Upper lobe of left lung (tissue), 4 donors: ENCODE results near the gene RIT2.

ENCODE experiments used
- POLR2A ChIP-seq, 4 donors: fragments of 450-650 bp; IDR thresholded peaks; one replicate each; pipeline ENCODE4 v1.5.1; 2016 to 2017; ENCODE audit warnings: antibody characterized with exemption in 4 of 4, mild to moderate bottlenecking in 2 of 4
- TF ChIP-seq, protein P1 (sequence below), 6 experiments: fragments of 450-650 bp in 4 of 6; fragments of 200-600 bp in 2 of 6; sonication (generic) in 2 of 6; IDR thresholded peaks; one replicate each; pipeline ENCODE4 v1.5.1; 2016 to 2019; ENCODE audit warnings: antibody characterized with exemption in 6 of 6

DNA sequence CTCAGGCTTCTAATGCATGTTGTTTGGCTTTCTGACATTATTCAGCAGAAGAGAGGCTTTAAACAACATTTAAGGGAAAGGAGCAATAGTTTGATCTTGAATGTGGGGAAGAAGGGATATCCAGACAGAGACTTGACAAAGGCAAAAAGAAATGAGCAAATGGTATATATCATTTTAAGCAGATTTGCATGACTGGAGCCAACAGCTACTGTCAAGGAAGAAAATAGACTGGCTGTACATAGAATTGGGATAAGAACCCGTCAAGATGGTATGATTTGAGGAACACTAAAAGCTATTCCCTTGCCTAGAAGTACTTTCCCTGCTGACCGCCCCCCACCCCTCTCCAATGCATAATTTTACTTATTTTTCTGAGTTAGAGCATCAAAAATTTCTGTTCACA is 174.5 kb downstream of the RIT2 start:
- no peak for TF ChIP-seq POLR2A (IDR thresholded peaks at IDR 0.05)
- TF ChIP-seq, protein P1, sequence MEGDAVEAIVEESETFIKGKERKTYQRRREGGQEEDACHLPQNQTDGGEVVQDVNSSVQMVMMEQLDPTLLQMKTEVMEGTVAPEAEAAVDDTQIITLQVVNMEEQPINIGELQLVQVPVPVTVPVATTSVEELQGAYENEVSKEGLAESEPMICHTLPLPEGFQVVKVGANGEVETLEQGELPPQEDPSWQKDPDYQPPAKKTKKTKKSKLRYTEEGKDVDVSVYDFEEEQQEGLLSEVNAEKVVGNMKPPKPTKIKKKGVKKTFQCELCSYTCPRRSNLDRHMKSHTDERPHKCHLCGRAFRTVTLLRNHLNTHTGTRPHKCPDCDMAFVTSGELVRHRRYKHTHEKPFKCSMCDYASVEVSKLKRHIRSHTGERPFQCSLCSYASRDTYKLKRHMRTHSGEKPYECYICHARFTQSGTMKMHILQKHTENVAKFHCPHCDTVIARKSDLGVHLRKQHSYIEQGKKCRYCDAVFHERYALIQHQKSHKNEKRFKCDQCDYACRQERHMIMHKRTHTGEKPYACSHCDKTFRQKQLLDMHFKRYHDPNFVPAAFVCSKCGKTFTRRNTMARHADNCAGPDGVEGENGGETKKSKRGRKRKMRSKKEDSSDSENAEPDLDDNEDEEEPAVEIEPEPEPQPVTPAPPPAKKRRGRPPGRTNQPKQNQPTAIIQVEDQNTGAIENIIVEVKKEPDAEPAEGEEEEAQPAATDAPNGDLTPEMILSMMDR (IDR thresholded peaks at IDR 0.05) = no peak
